HG02610 (cell line): ENCODE data around the gene GARNL3.

ENCODE experiments used
- ATAC-seq: cut with Tn5 transposase; IDR thresholded peaks from one replicate; pipeline ENCODE4 v1.9.1; 2021; ENCODE audit warnings: mild to moderate bottlenecking, moderate library complexity; ENCODE audit not compliant: unreplicated experiment

GARNL3 gene

GRCh38 chr9:127232833-127233549, 31.6 kb upstream of the GARNL3 start:
- ATAC-seq: no peak

GRCh38 chr9:127233550-127233949, 31.0 kb upstream of the GARNL3 start:
- no peak for ATAC-seq

GRCh38 chr9:127233989-127234388, 30.6 kb upstream of the GARNL3 start:
- ATAC-seq: no peak

- no peak for ATAC-seq
Observed at GRCh38 chr9:127237801-127238200, 26.8 kb upstream of the GARNL3 start.

- no peak for ATAC-seq
Observed at GRCh38 chr9:127241354-127241753, 23.2 kb upstream of the GARNL3 start.

GRCh38 chr9:127244609-127245601, 19.7 kb upstream of the GARNL3 start:
- peak; percentile 100 for ATAC-seq

- no peak for ATAC-seq
Observed at GRCh38 chr9:127245637-127246164, 18.9 kb upstream of the GARNL3 start.

GRCh38 chr9:127248241-127248640, 16.3 kb upstream of the GARNL3 start:
- no peak for ATAC-seq

- ATAC-seq: no peak
Observed at GRCh38 chr9:127249877-127250276, 14.7 kb upstream of the GARNL3 start.

GRCh38 chr9:127250896-127251391, 13.6 kb upstream of the GARNL3 start:
- ATAC-seq: no peak

GRCh38 chr9:127252410-127253318, 11.9 kb upstream of the GARNL3 start:
- ATAC-seq: no peak

- ATAC-seq: no peak
Observed at GRCh38 chr9:127253446-127253845, 11.1 kb upstream of the GARNL3 start.

- no peak for ATAC-seq
Observed at GRCh38 chr9:127255692-127256091, 8.9 kb upstream of the GARNL3 start.

- no peak for ATAC-seq
Observed at GRCh38 chr9:127256324-127256723, 8.2 kb upstream of the GARNL3 start.

- no peak for ATAC-seq
Observed at GRCh38 chr9:127258606-127259471, 5.7 kb upstream of the GARNL3 start.

GRCh38 chr9:127262602-127263001, 2.0 kb upstream of the GARNL3 start:
- no peak for ATAC-seq

- ATAC-seq: no peak
Observed at GRCh38 chr9:127263237-127263636, 1.3 kb upstream of the GARNL3 start.

GRCh38 chr9:127263664-127264063, 910 bp upstream of the GARNL3 start:
- ATAC-seq: no peak

- ATAC-seq: peak; percentile 44
Observed at GRCh38 chr9:127267793-127268525, 3.4 kb downstream of the GARNL3 start.
